Common myeloid progenitor, CD34-positive (primary cell): ENCODE results near the gene GSX1.

ENCODE experiments used
- CTCF ChIA-PET: fragments of 350-600 bp; sonication (Branson Sonifier 250); formaldehyde crosslinking; loops from one replicate; lab custom pipeline; 2021; ENCODE audit warnings: antibody characterized with exemption; lab: Charles Lee
- POLR2A ChIA-PET: fragments of 350-600 bp; sonication (Branson Sonifier 250); formaldehyde crosslinking; loops from one replicate; lab custom pipeline; 2021; ENCODE audit warnings: antibody characterized with exemption; lab: Charles Lee
- DNase-seq, 3 donors: peaks; one replicate each; pipeline versions ENCODE4 v3.0.0 to v3.0.0-alpha.2; 2013
- H3K27ac ChIP-seq, 2 experiments: 1 replicate in 1 of 2; 2 replicates in 1 of 2; pipeline ENCODE4 v1.7.0; 2013; ENCODE audit warnings: inconsistent platforms in 2 of 2, low read length in 2 of 2, mild to moderate bottlenecking in 2 of 2, low read depth in 1 of 2, moderate library complexity in 1 of 2; ENCODE audit not compliant: severe bottlenecking in 2 of 2, insufficient read depth in 1 of 2, poor library complexity in 1 of 2
- H3K27me3 ChIP-seq, 5 experiments: replicated peaks in 2 of 5; 1 replicate in 3 of 5; 2 replicates in 2 of 5; pipeline versions ENCODE4 v1.6.1 to v1.7.0; 2013; ENCODE audit warnings: low read length in 4 of 5, mild to moderate bottlenecking in 2 of 5, moderate library complexity in 2 of 5, inconsistent platforms in 1 of 5; ENCODE audit not compliant: insufficient read depth in 5 of 5, control insufficient read depth in 4 of 5
- H3K36me3 ChIP-seq, 4 experiments: 1 replicate in 2 of 4; 2 replicates in 2 of 4; pipeline versions ENCODE4 v1.6.1 to v1.7.0; 2013; ENCODE audit warnings: low read length in 3 of 4, control low read depth in 1 of 4, mild to moderate bottlenecking in 1 of 4; ENCODE audit not compliant: control insufficient read depth in 4 of 4, insufficient read depth in 4 of 4
- H3K4me1 ChIP-seq, 4 experiments: 1 replicate in 3 of 4; 2 replicates in 1 of 4; pipeline versions ENCODE4 v1.6.1 to v1.7.1; 2013; ENCODE audit warnings: low read length in 3 of 4, mild to moderate bottlenecking in 3 of 4, control low read depth in 1 of 4, inconsistent platforms in 1 of 4, moderate library complexity in 1 of 4; ENCODE audit not compliant: control insufficient read depth in 4 of 4, insufficient read depth in 4 of 4; ENCODE audit errors: control extremely low read depth in 1 of 4
- H3K4me3 ChIP-seq, 7 experiments: 1 replicate in 4 of 7; 2 replicates in 3 of 7; pipeline versions ENCODE4 v1.5.1 to v1.7.0; 2013; ENCODE audit warnings: mild to moderate bottlenecking in 7 of 7, low read length in 6 of 7, moderate library complexity in 6 of 7, inconsistent platforms in 2 of 7, low read depth in 2 of 7, control low read depth in 1 of 7; ENCODE audit not compliant: insufficient read depth in 4 of 7, control insufficient read depth in 1 of 7; ENCODE audit errors: extremely low read depth in 1 of 7
- H3K9me3 ChIP-seq, 5 experiments: 1 replicate in 4 of 5; 2 replicates in 1 of 5; pipeline versions ENCODE4 v1.6.1 to v1.7.1; 2013; ENCODE audit warnings: low read length in 4 of 5, mild to moderate bottlenecking in 2 of 5, inconsistent platforms in 1 of 5, low read depth in 1 of 5, moderate library complexity in 1 of 5; ENCODE audit not compliant: control insufficient read depth in 4 of 5, insufficient read depth in 2 of 5; ENCODE audit errors: control extremely low read depth in 1 of 5
- WGBS: methylation state at CpG from one replicate; pipeline ENCODE4 v1.1.5; 2013; ENCODE audit not compliant: insufficient coverage; 5-methylcytosine and 5-hydroxymethylcytosine counted together

The GSX1 gene

DNA sequence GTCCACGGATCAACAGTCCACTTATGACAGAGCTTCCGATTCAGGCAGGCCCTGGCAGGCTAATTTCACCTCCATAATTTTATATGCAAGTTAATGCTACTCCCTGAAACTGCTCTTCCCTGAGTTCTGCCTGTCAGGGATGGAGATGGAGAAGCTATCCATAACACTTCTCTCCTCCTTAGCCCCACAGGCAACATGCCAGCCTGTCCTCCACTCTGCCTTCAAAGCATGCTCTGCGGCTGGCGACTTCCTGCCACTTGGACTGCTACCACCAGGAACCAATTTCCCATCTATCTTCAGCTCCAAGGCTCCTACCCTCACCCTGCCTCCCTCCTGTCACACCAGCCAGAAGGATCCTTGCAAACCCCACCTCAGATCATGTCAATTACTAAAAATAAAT, 35.4 kb downstream of the GSX1 start:
- ChIA-PET CTCF (interaction anchor here (0.6 to 9.5 kb wide), 33 partner anchors 9 to 881 kb away, joined by 3 to 145 read pairs (median 7); partner anchors contain the start of genes CDX2 and URAD), POLR2A (no interaction called here)
- WGBS, result 80% methylated on average over 3 of the region's 4 CpGs
- Histone ChIP-seq H3K27ac (no peak overlapping the region), H3K9me3 (no peaks in the 10 kb centered on the region), H3K4me3 (no peak overlapping the region), H3K27me3 (peaks cover 6 to 78% (median 36%) of the 10 kb centered on the region in 5 experiments), H3K4me1 (peaks cover 0 to 13% (median 5%) of the 10 kb centered on the region in 4 experiments), H3K36me3 (no peaks in the 10 kb centered on the region)
- no peak for DNase-seq

DNA sequence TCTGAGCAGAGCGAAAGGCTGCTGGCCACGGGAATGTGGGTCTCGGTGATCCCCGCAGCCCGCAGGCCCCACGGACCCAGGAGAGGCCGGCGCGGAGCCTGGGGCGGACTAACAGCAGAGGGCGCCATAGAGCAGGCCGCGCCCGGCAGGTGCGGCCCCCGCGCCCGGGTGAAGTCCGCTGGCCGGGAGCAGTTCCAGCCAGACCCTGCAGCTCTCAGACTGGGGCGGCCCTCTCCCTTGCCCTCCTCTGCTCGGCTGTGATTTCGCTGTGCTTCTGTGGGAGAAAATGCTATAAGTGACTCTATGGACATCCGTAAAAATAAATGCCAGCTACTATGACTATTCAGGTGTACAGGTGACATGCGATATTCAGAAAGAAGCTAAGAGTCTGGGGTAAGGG, 37.7 kb downstream of the GSX1 start:
- Histone ChIP-seq H3K4me3 (peak overlapping the region in 5 of 7 experiments; percentile 31 to 79 (median 55)), H3K36me3 (no peaks in the 10 kb centered on the region), H3K27ac (no peak overlapping the region), H3K4me1 (peaks cover 0 to 13% (median 5%) of the 10 kb centered on the region in 4 experiments), H3K27me3 (peaks cover 2 to 76% (median 26%) of the 10 kb centered on the region in 5 experiments), H3K9me3 (no peaks in the 10 kb centered on the region)
- WGBS, result 4% methylated on average over 21 of the region's 25 CpGs
- ChIA-PET CTCF (interaction anchor here (0.6 to 9.5 kb wide), 26 partner anchors 8 to 884 kb away, joined by 3 to 145 read pairs (median 4); partner anchors contain the start of gene URAD), POLR2A (interaction anchor here (0.6 kb wide), 1 partner anchor 495 kb away, joined by 3 read pairs; no protein-coding TSS in a partner anchor)
- peak; percentile 47 to 56 (median 54) for DNase-seq

DNA sequence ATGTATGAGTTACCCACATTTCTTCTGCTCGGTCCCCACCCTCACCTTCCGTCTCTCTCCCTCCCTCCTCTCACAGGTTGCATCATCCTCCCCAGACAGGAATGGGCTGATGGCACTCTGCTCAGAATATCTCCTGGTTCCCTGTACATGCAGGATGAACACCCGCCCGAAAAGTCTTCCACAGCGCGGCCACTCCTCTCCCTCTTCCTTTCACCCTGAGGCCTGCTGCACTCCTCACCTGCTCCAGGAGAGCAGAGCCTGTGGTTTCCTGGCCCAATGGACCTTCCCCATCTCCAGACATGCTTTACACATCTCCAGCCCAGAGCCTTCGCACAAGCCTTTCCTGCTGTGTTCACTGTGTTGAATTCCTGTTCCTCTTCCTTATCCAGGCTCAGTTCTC, 40.9 kb downstream of the GSX1 start:
- Histone ChIP-seq H3K9me3 (no peaks in the 10 kb centered on the region), H3K36me3 (no peaks in the 10 kb centered on the region), H3K4me3 (no peak overlapping the region), H3K4me1 (peaks cover 0 to 7% (median 3%) of the 10 kb centered on the region in 4 experiments), H3K27ac (no peak overlapping the region), H3K27me3 (peaks cover 4 to 77% (median 17%) of the 10 kb centered on the region in 5 experiments)
- ChIA-PET CTCF (no interaction called here), POLR2A (no interaction called here)
- DNase-seq, result no peak
- 89% methylated on average over 4 of the region's 7 CpGs for WGBS

DNA sequence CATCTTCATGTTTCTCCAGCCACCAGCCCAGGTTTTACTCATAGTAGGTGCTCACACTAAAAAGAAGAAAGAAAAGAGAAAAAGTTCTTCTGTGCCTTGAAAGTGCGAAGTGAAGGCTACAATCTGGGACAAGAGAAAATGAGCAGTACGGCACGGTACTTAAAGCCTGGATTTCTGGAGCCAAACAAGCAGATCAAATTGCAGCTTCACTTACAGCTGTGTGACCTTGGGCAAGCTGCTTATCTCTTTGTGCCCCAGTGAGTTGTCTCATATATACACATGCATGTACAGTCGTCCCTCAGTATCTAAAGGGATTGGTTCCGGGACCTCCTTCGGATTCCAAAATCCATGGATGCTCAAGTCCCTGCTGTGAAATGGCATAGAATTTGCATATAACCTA, 41.8 kb downstream of the GSX1 start:
- Histone ChIP-seq H3K27ac (no peak overlapping the region), H3K4me1 (peaks cover 0 to 7% (median 3%) of the 10 kb centered on the region in 4 experiments), H3K27me3 (peaks cover 6 to 81% (median 17%) of the 10 kb centered on the region in 5 experiments), H3K4me3 (no peak overlapping the region), H3K9me3 (no peaks in the 10 kb centered on the region), H3K36me3 (no peaks in the 10 kb centered on the region)
- ChIA-PET CTCF (interaction anchor here (1.6 kb wide), 1 partner anchor 16 kb away, joined by 3 read pairs; no protein-coding TSS in a partner anchor), POLR2A (no interaction called here)
- 87% methylated on average over 6 of the region's 6 CpGs for WGBS
- DNase-seq, result no peak

DNA sequence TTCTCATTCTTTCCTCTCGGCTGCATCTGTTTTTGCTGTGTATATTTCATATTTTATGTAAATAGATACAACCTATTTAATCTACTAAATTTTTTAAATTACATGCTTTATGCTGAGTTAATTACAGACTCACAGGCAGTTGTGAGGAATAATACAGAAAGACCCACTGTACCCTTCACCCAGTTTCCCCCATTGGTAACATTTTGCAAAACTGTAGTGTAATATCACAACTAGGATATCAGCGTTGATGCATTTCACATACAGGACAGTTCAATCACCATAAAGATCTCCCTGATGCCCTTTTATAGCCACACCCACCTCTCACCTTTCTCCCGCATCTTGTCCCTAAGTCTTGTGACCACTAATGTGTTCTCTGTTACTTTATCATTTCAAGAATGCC, 43.5 kb downstream of the GSX1 start:
- Histone ChIP-seq H3K27me3 (peaks cover 6 to 77% (median 15%) of the 10 kb centered on the region in 5 experiments), H3K27ac (no peak overlapping the region), H3K36me3 (no peaks in the 10 kb centered on the region), H3K9me3 (no peaks in the 10 kb centered on the region), H3K4me3 (no peak overlapping the region), H3K4me1 (no peaks in the 10 kb centered on the region)
- WGBS, result 100% methylated on average over 1 of the region's 3 CpGs
- ChIA-PET CTCF (interaction anchor here (0.6 to 7.7 kb wide), 2 partner anchors 9 to 1603 kb away, joined by 3 to 57 read pairs; no protein-coding TSS in a partner anchor), POLR2A (no interaction called here)
- no peak for DNase-seq

DNA sequence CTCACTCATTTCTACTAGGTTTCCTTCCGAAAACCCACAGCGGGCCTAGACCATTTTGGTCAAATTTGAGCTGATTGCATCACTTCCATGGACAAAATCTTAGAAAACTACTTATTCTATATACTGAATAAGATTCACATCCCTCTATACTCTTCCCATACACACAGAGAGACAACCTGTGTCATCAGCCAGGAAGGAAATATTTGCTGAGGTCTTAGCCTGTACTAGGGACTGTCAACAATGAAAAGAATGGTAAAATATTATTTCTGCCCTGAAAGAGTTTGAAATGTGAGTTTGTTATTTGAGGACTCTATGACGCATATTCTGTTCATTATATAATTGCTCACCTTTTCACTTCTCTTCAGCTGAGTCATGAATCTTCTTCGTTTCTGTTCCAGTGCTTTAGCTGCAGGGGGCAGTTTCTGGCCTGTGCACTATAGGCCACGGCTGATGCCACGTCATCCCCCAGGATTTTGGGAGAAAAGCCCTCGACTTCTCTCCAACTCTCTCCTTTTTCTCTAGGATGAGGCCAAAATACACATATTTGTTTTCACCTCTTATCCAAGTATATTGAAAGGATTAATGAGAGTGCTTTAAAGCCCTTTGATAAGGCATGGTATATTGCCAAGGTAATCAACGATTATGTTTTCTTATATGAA, 47.7 kb downstream of the GSX1 start:
- CTCF ChIA-PET, result interaction anchor here (1.4 to 7.7 kb wide), 2 partner anchors 13 to 17 kb away, joined by 3 to 57 read pairs; no protein-coding TSS in a partner anchor
- Histone ChIP-seq H3K27ac (no peak overlapping the region), H3K4me1 (no peaks in the 10 kb centered on the region), H3K4me3 (no peak overlapping the region), H3K9me3 (peaks cover 0 to 6% (median 0%) of the 10 kb centered on the region in 5 experiments), H3K36me3 (no peaks in the 10 kb centered on the region), H3K27me3 (peaks cover 4 to 53% (median 10%) of the 10 kb centered on the region in 5 experiments)
- no peak for DNase-seq
- POLR2A ChIA-PET, result no interaction called here
- WGBS, result 94% methylated on average over 6 of the region's 8 CpGs

DNA sequence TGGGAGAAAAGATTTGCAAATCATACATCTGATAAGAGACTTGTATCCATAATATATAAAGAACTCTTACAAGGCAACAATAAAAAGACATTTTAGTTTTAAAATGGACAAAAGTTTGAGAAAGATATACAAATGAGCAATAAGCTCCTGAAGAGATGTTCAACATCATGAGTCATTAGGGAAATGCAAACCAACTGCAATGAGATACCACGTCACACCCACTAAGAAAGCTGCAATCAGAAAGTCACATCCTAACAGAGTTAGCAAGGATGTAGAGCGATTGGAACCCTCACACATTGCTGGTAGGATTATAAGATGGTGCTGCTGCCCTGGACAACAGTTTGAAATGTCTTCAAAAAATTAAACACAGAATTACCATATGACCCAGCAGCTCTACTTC, 50.3 kb downstream of the GSX1 start:
- ChIA-PET CTCF (interaction anchor here (0.6 to 7.7 kb wide), 4 partner anchors 12 to 482 kb away, joined by 3 to 57 read pairs (median 3); no protein-coding TSS in a partner anchor), POLR2A (interaction anchor here (0.6 kb wide), 1 partner anchor 508 kb away, joined by 3 read pairs; no protein-coding TSS in a partner anchor)
- Histone ChIP-seq H3K27me3 (peaks cover 2 to 40% (median 10%) of the 10 kb centered on the region in 5 experiments), H3K4me3 (no peak overlapping the region), H3K4me1 (no peaks in the 10 kb centered on the region), H3K36me3 (no peaks in the 10 kb centered on the region), H3K9me3 (peaks cover 0 to 6% (median 0%) of the 10 kb centered on the region in 5 experiments), H3K27ac (no peak overlapping the region)
- WGBS, result 100% methylated on average over 1 of the region's 2 CpGs
- DNase-seq, result no peak
